Mesodermal cell (in vitro differentiated cells): ENCODE measurements around the gene INPP5D.

Experiments
- H3K27ac ChIP-seq: 2 replicates; pipeline ENCODE4 v1.7.0; 2013; ENCODE audit warnings: mild to moderate bottlenecking, low read depth, low read length, moderate library complexity; ENCODE audit not compliant: severe bottlenecking
- H3K36me3 ChIP-seq: 2 replicates; pipeline ENCODE4 v1.7.1; 2013; ENCODE audit warnings: mild to moderate bottlenecking, low read length, moderate library complexity; ENCODE audit not compliant: control insufficient read depth, insufficient read depth
- H3K4me1 ChIP-seq: one replicate; pipeline ENCODE4 v1.7.1; 2013; ENCODE audit warnings: mild to moderate bottlenecking, low read length; ENCODE audit not compliant: insufficient read depth, control insufficient read depth, poor library complexity, severe bottlenecking
- H3K4me3 ChIP-seq: 2 replicates; pipeline ENCODE4 v1.7.0; 2013; ENCODE audit warnings: low read length, control low read depth, mild to moderate bottlenecking; ENCODE audit not compliant: insufficient read depth, poor library complexity, severe bottlenecking; ENCODE audit errors: extremely low read depth
- H3K9me3 ChIP-seq: 2 replicates; pipeline ENCODE4 v1.7.1; 2013; ENCODE audit warnings: mild to moderate bottlenecking, low read length, moderate library complexity; ENCODE audit not compliant: control insufficient read depth
- WGBS, 2 experiments: methylation state at CpG; one replicate each; pipeline ENCODE4 v1.1.5; 2013; ENCODE audit warnings: missing lambda C conversion rate in 2 of 2; ENCODE audit not compliant: insufficient coverage in 2 of 2; 5-methylcytosine and 5-hydroxymethylcytosine counted together

Gene INPP5D

GRCh38 chr2:233033672-233034071, 26.5 kb upstream of the INPP5D start:
- Histone ChIP-seq H3K4me1 (no peaks in the 10 kb centered on the region), H3K9me3 (no peaks in the 10 kb centered on the region), H3K36me3 (no peaks in the 10 kb centered on the region), H3K27ac (no peak overlapping the region), H3K4me3 (no peak overlapping the region)
- WGBS, 2 experiments: 84 to 87% methylated on average over 5 to 6 of the region's 9 CpGs

- Histone ChIP-seq H3K4me3 (no peak overlapping the region), H3K9me3 (no peaks in the 10 kb centered on the region), H3K36me3 (no peaks in the 10 kb centered on the region), H3K4me1 (no peaks in the 10 kb centered on the region), H3K27ac (no peak overlapping the region)
- 90 to 96% methylated on average over 19 to 35 of the region's 37 CpGs for WGBS, 2 experiments
These were observed 25.9 kb upstream of the INPP5D start for GRCh38 chr2:233034091-233034882.

GRCh38 chr2:233035426-233036161, 24.5 kb upstream of the INPP5D start:
- H3K4me1 ChIP-seq: no peaks in the 10 kb centered on the region
- no peak overlapping the region for H3K4me3 ChIP-seq
- H3K36me3 ChIP-seq: no peaks in the 10 kb centered on the region
- no peak overlapping the region for H3K27ac ChIP-seq
- H3K9me3 ChIP-seq: no peaks in the 10 kb centered on the region
- 90 to 93% methylated on average over 22 of the region's 23 CpGs for WGBS, 2 experiments

GRCh38 chr2:233036162-233036838, 23.8 kb upstream of the INPP5D start:
- WGBS, 2 experiments: 87 to 94% methylated on average over 12 of the region's 12 CpGs
- Histone ChIP-seq H3K4me3 (no peak overlapping the region), H3K36me3 (no peaks in the 10 kb centered on the region), H3K9me3 (no peaks in the 10 kb centered on the region), H3K27ac (no peak overlapping the region), H3K4me1 (no peaks in the 10 kb centered on the region)

GRCh38 chr2:233037078-233037477, 23.1 kb upstream of the INPP5D start:
- Histone ChIP-seq H3K4me1 (no peaks in the 10 kb centered on the region), H3K27ac (no peak overlapping the region), H3K9me3 (no peaks in the 10 kb centered on the region), H3K4me3 (no peak overlapping the region), H3K36me3 (no peaks in the 10 kb centered on the region)
- WGBS, 2 experiments: 100% methylated on average over 1 of the region's 2 CpGs; no CpG with 5 or more reads in 1 of the 2 experiments

- no peak overlapping the region for H3K4me3 ChIP-seq
These were observed 20.8 kb upstream of the INPP5D start for GRCh38 chr2:233039212-233039845.

GRCh38 chr2:233039846-233040530, 20.2 kb upstream of the INPP5D start:
- 92 to 98% methylated on average over 5 to 9 of the region's 10 CpGs for WGBS, 2 experiments
- Histone ChIP-seq H3K9me3 (no peaks in the 10 kb centered on the region), H3K27ac (no peak overlapping the region), H3K4me1 (no peaks in the 10 kb centered on the region), H3K4me3 (no peak overlapping the region), H3K36me3 (no peaks in the 10 kb centered on the region)

More at GRCh38 chr2:233039212-233039845, 20.8 kb upstream of the INPP5D start:
- Histone ChIP-seq H3K4me1 (no peaks in the 10 kb centered on the region), H3K36me3 (no peaks in the 10 kb centered on the region), H3K9me3 (no peaks in the 10 kb centered on the region), H3K27ac (no peak overlapping the region)
- WGBS, 2 experiments: 89 to 96% methylated on average over 3 of the region's 8 CpGs

- no peaks in the 10 kb centered on the region for H3K4me1 ChIP-seq
- H3K27ac ChIP-seq: no peak overlapping the region
- no peaks in the 10 kb centered on the region for H3K9me3 ChIP-seq
- H3K36me3 ChIP-seq: no peaks in the 10 kb centered on the region
- WGBS, 2 experiments: 78 to 93% methylated on average over 3 to 4 of the region's 4 CpGs
- H3K4me3 ChIP-seq: no peak overlapping the region
These were observed 19.6 kb upstream of the INPP5D start for GRCh38 chr2:233040571-233040970.

GRCh38 chr2:233041722-233042323, 18.3 kb upstream of the INPP5D start:
- H3K4me1 ChIP-seq: no peaks in the 10 kb centered on the region
- no peaks in the 10 kb centered on the region for H3K36me3 ChIP-seq

GRCh38 chr2:233042549-233042948, 17.6 kb upstream of the INPP5D start:
- Histone ChIP-seq H3K27ac (no peak overlapping the region), H3K36me3 (no peaks in the 10 kb centered on the region), H3K4me1 (no peaks in the 10 kb centered on the region), H3K9me3 (no peaks in the 10 kb centered on the region), H3K4me3 (no peak overlapping the region)
- 90 to 95% methylated on average over 7 to 8 of the region's 9 CpGs for WGBS, 2 experiments

More at GRCh38 chr2:233041722-233042323, 18.3 kb upstream of the INPP5D start:
- H3K9me3 ChIP-seq: no peaks in the 10 kb centered on the region
- no peak overlapping the region for H3K4me3 ChIP-seq
- H3K27ac ChIP-seq: no peak overlapping the region
- WGBS, 2 experiments: 93 to 94% methylated on average over 10 of the region's 10 CpGs
